NB4 (cell line): Measurements from ENCODE around the gene KRTAP5-8.
"Not testable (repeated sequence)": the region's sequence is repeated elsewhere in the genome, so short reads cannot be mapped to it uniquely, and the experiment has no call there.

Source experiments
- CTCF ChIP-seq: IDR thresholded peaks from one replicate; pipeline ENCODE4 v1.5.1; 2012; ENCODE audit warnings: low read depth, low read length
- MAX ChIP-seq: IDR thresholded peaks from 2 replicates; pipeline ENCODE4 v1.6.1; 2011; ENCODE audit warnings: low read depth, low read length
- MYC ChIP-seq: IDR thresholded peaks from 2 replicates; pipeline ENCODE4 v1.6.1; 2011; ENCODE audit warnings: low read depth, low read length

- not testable (repeated sequence) for TF ChIP-seq CTCF, MAX, MYC
Observed at GRCh38 chr11:71579513-71579912, 41.7 kb downstream of the KRTAP5-8 start.
